Heart right ventricle (tissue), 16 donors: ENCODE measurements around the gene POU3F3. TPM values are rescaled to one million over a fixed set of nuclear protein-coding genes. Genes with fewer than 3 reads are reported as not detected.

Experiments used
- ATAC-seq, 8 donors: fragments of 200-7000 bp; cut with Tn5 transposase; one replicate each; pipeline ENCODE4 v1.9.1; 2020; ENCODE audit warnings: mild to moderate bottlenecking in 8 of 8, moderate library complexity in 8 of 8, moderate number of reproducible peaks in 1 of 8
- DNase-seq, 2 donors: peaks; one replicate each; pipeline ENCODE4 v3.0.0-alpha.2; 2020
- H3K27ac ChIP-seq, 10 donors: fragments of 200-600 bp; sonication (generic) in 2 of 10; one replicate each; pipeline versions ENCODE4 v1.5.0 to v1.8.0; 2020 to 2022; ENCODE audit warnings: mild to moderate bottlenecking in 3 of 10
- H3K27me3 ChIP-seq, 7 donors: fragments of 200-600 bp; one replicate each; pipeline ENCODE4 v1.8.0; 2021 to 2022; ENCODE audit warnings: mild to moderate bottlenecking in 2 of 7
- H3K36me3 ChIP-seq, 9 donors: fragments of 200-600 bp; sonication (generic) in 1 of 9; one replicate each; pipeline versions ENCODE4 v1.5.0 to v1.8.0; 2020 to 2022; ENCODE audit warnings: mild to moderate bottlenecking in 2 of 9
- H3K4me1 ChIP-seq, 9 donors: fragments of 200-600 bp; sonication (generic) in 1 of 9; one replicate each; pipeline versions ENCODE4 v1.5.0 to v1.8.0; 2020 to 2022; ENCODE audit warnings: mild to moderate bottlenecking in 4 of 9
- H3K4me3 ChIP-seq, 10 donors: fragments of 200-600 bp; sonication (generic) in 2 of 10; one replicate each; pipeline versions ENCODE4 v1.5.0 to v1.8.0; 2020 to 2022; ENCODE audit warnings: mild to moderate bottlenecking in 7 of 10, moderate library complexity in 2 of 10
- H3K9me3 ChIP-seq, 11 donors: fragments of 200-600 bp in 10 of 11; sonication (generic) in 2 of 11; one replicate each; pipeline versions ENCODE4 v1.5.0 to v1.8.0; 2013 to 2022; ENCODE audit warnings: mild to moderate bottlenecking in 2 of 11, control low read depth in 1 of 11, moderate library complexity in 1 of 11
- WGBS, 2 donors: extraction: QIAGEN DNeasy Blood & Tissue Kit; methylation state at CpG; one replicate each; pipeline ENCODE4 v1.1.7; 2013; ENCODE audit warnings: inconsistent platforms in 1 of 2; 5-methylcytosine and 5-hydroxymethylcytosine counted together
- intact Hi-C, 10 donors: fragments of 100-400 bp; cut with DNase I; formaldehyde crosslinking; loops; one replicate each; pipeline versions ENCODE4 v1.11.1 to v1.14.2; 2022
- polyA plus RNA-seq, 2 donors: library from polyadenylated mRNA; stranded (reverse); fragments of 200-250 nt; gene quantifications; one replicate each; pipeline ENCODE4 v1.2.3, GENCODE V29; 2013
- total RNA-seq, 10 donors: library from RNA; stranded (reverse); fragmentation: NEBNext Ultra II Directional in 3 of 10; extraction: Animal tissue kit (Norgen Biotek cat#: 25700) in 3 of 10; gene quantifications; one replicate each; pipeline versions ENCODE4 v1.2.1 to v1.2.4, GENCODE V29; 2021 to 2023
- TF ChIP-seq, protein P1 (sequence below), 9 donors: fragments of 200-600 bp; sonication (generic) in 2 of 9; IDR thresholded peaks; one replicate each; pipeline versions ENCODE4 v1.5.0 to v1.8.0; 2021 to 2022; ENCODE audit warnings: antibody characterized with exemption in 9 of 9, mild to moderate bottlenecking in 5 of 9, moderate library complexity in 1 of 9
- donor health status: Arrhythmogenic right ventricular cardiomyopathy.
- donor health status: ischemic (EF 13 %, LVEDD 7.1; RV severe dilation, severe dysfunction).
- donor health status: healthy with polysubstance abuse.
- donor health status: DM: no; HTN: yes; CAD: no.
- donor health status: DM: no; HTN: no; CAD: no.
- donor health status: ischemic (EF 25% LVEDD 6.9; RV normal size, moderate dysfunction).
- donor health status: ischemic (EF 25% LVEDD 5.7; RV mildly dilated, moderate dysfunction).
- donor health status: healthy.
- donor health status: DM: yes; HTN: yes; CAD: no.
- donor health status: Ischemic cardiomyopathy.
- donor health status: ischemic (EF 35%, LVEDD 5.7; RV mildly dilated, moderate dysfunction).
- donor health status: nonischemic (EF 11% LVEDD 7.7; RV severe dilation, severe dysfunction).
- donor health status: DM: yes; HTN: yes; CAD: no.
- donor health status: PGD.
- donor health status: ischemic (EF 29% LVEDD 5.4; RV normal size, mild dysfunction).
- donor health status: nonischemic (EF 23%, LVEDD 6.1; RV moderate dilation, normal function).

Gene POU3F3
- total and polyA plus RNA-seq, 12 donors = 0.04 to 0.61 (median 0.12) TPM; not detected in 5

GRCh38 chr2:104891145-104891544, 37.2 kb downstream of the POU3F3 start:
- peaks cover 0 to 45% (median 24%) of the 10 kb centered on the region in 7 donors for H3K27me3 ChIP-seq
- H3K4me1 ChIP-seq = no peaks in the 10 kb centered on the region
- H3K9me3 ChIP-seq = no peaks in the 10 kb centered on the region
- H3K27ac ChIP-seq = no peak overlapping the region
- H3K4me3 ChIP-seq = no peak overlapping the region
- no peak for ATAC-seq
- intact Hi-C loops = no loop called here
- no peaks in the 10 kb centered on the region for H3K36me3 ChIP-seq
- TF ChIP-seq, protein P1, sequence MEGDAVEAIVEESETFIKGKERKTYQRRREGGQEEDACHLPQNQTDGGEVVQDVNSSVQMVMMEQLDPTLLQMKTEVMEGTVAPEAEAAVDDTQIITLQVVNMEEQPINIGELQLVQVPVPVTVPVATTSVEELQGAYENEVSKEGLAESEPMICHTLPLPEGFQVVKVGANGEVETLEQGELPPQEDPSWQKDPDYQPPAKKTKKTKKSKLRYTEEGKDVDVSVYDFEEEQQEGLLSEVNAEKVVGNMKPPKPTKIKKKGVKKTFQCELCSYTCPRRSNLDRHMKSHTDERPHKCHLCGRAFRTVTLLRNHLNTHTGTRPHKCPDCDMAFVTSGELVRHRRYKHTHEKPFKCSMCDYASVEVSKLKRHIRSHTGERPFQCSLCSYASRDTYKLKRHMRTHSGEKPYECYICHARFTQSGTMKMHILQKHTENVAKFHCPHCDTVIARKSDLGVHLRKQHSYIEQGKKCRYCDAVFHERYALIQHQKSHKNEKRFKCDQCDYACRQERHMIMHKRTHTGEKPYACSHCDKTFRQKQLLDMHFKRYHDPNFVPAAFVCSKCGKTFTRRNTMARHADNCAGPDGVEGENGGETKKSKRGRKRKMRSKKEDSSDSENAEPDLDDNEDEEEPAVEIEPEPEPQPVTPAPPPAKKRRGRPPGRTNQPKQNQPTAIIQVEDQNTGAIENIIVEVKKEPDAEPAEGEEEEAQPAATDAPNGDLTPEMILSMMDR (IDR thresholded peaks at IDR 0.05) = no peak
- WGBS, 2 donors = 81 to 82% methylated on average over 2 of the region's 2 CpGs
- no peak for DNase-seq

DNA sequence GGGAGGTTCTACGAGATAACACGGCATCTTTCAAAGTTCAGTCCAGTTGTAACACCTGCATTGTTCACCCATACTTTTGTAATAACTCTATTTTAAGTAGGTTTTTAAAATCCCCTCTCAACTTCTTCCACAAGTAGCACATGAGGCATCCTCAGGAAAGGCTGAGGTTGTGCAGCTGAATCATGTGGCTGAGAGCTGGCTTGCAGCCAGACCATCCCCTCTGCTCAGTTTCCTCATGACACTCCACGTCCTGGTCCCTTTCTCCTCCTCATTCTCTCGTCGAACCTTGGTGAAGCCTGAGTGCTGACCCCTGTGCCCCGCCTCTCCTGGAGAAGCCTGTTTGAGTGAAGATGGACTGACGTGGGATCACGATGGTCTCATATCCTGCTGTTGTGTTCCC, 42.5 kb downstream of the POU3F3 start:
- ATAC-seq (no peak), DNase-seq (no peak)
- Histone ChIP-seq H3K36me3 (no peaks in the 10 kb centered on the region), H3K27ac (no peak overlapping the region), H3K4me1 (no peaks in the 10 kb centered on the region), H3K9me3 (no peaks in the 10 kb centered on the region), H3K4me3 (no peak overlapping the region), H3K27me3 (peaks cover 0 to 46% (median 14%) of the 10 kb centered on the region in 7 donors)
- intact Hi-C loops = no loop called here
- TF ChIP-seq, protein P1 (IDR thresholded peaks at IDR 0.05) = no peak
- 43 to 50% methylated on average over 8 of the region's 8 CpGs for WGBS, 2 donors

DNA sequence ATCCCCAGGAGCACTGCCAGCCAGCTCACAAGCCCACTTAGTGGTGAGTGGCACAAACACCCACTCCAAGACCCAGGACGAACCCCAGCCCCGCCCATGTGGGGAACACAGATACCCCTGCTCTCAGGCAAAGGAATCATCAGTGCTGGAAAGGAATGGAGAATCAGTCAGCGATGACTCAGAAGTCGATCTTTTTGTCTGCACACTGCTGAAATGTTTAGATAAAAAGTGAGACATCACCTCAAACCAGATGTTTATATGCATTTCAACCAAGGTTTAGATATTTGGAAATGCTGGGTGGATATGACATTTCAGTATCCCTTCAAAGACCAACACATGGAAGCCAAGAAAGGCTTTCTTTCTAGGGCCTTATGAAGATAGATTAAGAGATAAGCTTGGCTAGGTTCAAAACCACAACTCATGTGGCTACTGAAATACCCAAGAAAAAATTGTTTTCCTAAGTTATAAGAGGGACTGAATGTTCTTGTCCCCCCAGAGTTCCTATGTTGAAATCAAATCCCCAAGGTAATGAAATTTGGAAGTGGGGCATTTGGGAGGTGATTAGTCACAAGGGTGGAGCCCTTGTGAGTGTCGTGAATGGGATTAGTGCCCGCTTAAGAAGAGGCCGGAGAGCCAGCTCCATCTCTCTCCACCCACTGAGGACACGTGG, 43.7 kb downstream of the POU3F3 start:
- Histone ChIP-seq H3K36me3 (no peaks in the 10 kb centered on the region), H3K27me3 (peaks cover 0 to 52% (median 14%) of the 10 kb centered on the region in 7 donors), H3K4me3 (no peak overlapping the region), H3K4me1 (no peaks in the 10 kb centered on the region), H3K9me3 (no peaks in the 10 kb centered on the region), H3K27ac (no peak overlapping the region)
- ATAC-seq (no peak), DNase-seq (no peak)
- 75 to 77% methylated on average over 8 of the region's 8 CpGs for WGBS, 2 donors
- TF ChIP-seq, protein P1 (IDR thresholded peaks at IDR 0.05) = no peak
- intact Hi-C loops = no loop called here

- 82 to 83% methylated on average over 7 of the region's 7 CpGs for WGBS, 2 donors
- H3K27me3 ChIP-seq = peaks cover 0 to 48% (median 14%) of the 10 kb centered on the region in 7 donors
Observed at GRCh38 chr2:104900608-104901007, 46.7 kb downstream of the POU3F3 start.

More at GRCh38 chr2:104900608-104901007, 46.7 kb downstream of the POU3F3 start:
- H3K9me3 ChIP-seq = no peaks in the 10 kb centered on the region
- TF ChIP-seq, protein P1 (IDR thresholded peaks at IDR 0.05) = no peak
- no peak overlapping the region for H3K27ac ChIP-seq
- H3K4me1 ChIP-seq = no peaks in the 10 kb centered on the region
- H3K36me3 ChIP-seq = no peaks in the 10 kb centered on the region
- DNase-seq (no peak), ATAC-seq (no peak)
- intact Hi-C loops = no loop called here
- H3K4me3 ChIP-seq = no peak overlapping the region
